H1 (cell line): ENCODE measurements around the gene RBM20. TPM values are rescaled to one million over a fixed set of nuclear protein-coding genes. Genes with fewer than 3 reads are reported as not detected.

Experiments used
- CTCF ChIA-PET: fragments of 300-600 bp; sonication (Branson Sonifier 250); formaldehyde crosslinking; loops from one replicate; lab custom pipeline; 2021; ENCODE audit not compliant: partially characterized antibody; lab: Charles Lee
- POLR2A ChIA-PET: fragments of 300-600 bp; sonication (Branson Sonifier 250); formaldehyde crosslinking; loops from one replicate; lab custom pipeline; 2021; ENCODE audit warnings: inconsistent platforms; ENCODE audit not compliant: partially characterized antibody; lab: Charles Lee
- DNase-seq, 2 experiments: peaks; one replicate each; pipeline versions ENCODE4 v3.0.0 to v3.0.0-alpha.2; 2010 to 2022; ENCODE audit warnings: low spot score in 2 of 2, low read depth in 1 of 2, mixed read lengths in 1 of 2
- FAIRE-seq: peaks from 2 replicates; lab custom pipeline; 2011; peaks lifted over from hg19 to GRCh38; lab: Jason Lieb, UNC
- H2AFZ ChIP-seq: 2 replicates; pipeline ENCODE4 v1.8.1; 2012; ENCODE audit warnings: low read length, inconsistent platforms
- H2AK5ac ChIP-seq: 2 replicates; pipeline ENCODE4 v1.6.1; 2013; ENCODE audit warnings: low read depth, low read length
- H2BK120ac ChIP-seq: replicated peaks from 2 replicates; pipeline ENCODE3; 2013; ENCODE audit warnings: low read depth, low read length, inconsistent platforms
- H2BK12ac ChIP-seq: 2 replicates; pipeline ENCODE4 v1.6.1; 2013; ENCODE audit warnings: low read depth, low read length
- H2BK15ac ChIP-seq: 2 replicates; pipeline ENCODE4 v1.6.1; 2013; ENCODE audit warnings: low read length
- H2BK20ac ChIP-seq: 2 replicates; pipeline ENCODE4 v1.6.1; 2013; ENCODE audit warnings: low read length
- H2BK5ac ChIP-seq: 2 replicates; pipeline ENCODE4 v1.6.1; 2013; ENCODE audit warnings: low read depth, low read length
- H3K14ac ChIP-seq: 2 replicates; pipeline ENCODE4 v1.6.1; 2013; ENCODE audit warnings: inconsistent platforms; ENCODE audit not compliant: insufficient read length
- H3K18ac ChIP-seq: 2 replicates; pipeline ENCODE4 v1.6.1; 2013; ENCODE audit warnings: low read length; ENCODE audit errors: extremely low read depth
- H3K23ac ChIP-seq: 2 replicates; pipeline ENCODE4 v1.6.1; 2013; ENCODE audit warnings: inconsistent platforms; ENCODE audit not compliant: insufficient read length
- H3K23me2 ChIP-seq: 2 replicates; pipeline ENCODE4 v1.6.1; 2013; ENCODE audit warnings: low read depth, low read length
- H3K27ac ChIP-seq: 2 replicates; pipeline ENCODE4 v1.6.1; 2011; ENCODE audit warnings: low read depth, low read length, inconsistent platforms
- H3K27me3 ChIP-seq, 4 experiments: replicated peaks in 1 of 4; 1 replicate in 1 of 4; 2 replicates in 3 of 4; pipeline versions ENCODE4 v1.6.1 to v1.8.1; 2011 to 2013; ENCODE audit warnings: low read length in 3 of 4, mild to moderate bottlenecking in 3 of 4, inconsistent platforms in 2 of 4, mixed read lengths in 2 of 4, moderate library complexity in 1 of 4; ENCODE audit not compliant: control insufficient read depth in 3 of 4, insufficient read depth in 3 of 4; ENCODE audit errors: extremely low read depth in 1 of 4
- H3K36me3 ChIP-seq, 4 experiments: 2 replicates each; pipeline versions ENCODE4 v1.6.1 to v1.8.1; 2011 to 2013; ENCODE audit warnings: mild to moderate bottlenecking in 4 of 4, low read length in 3 of 4, moderate library complexity in 2 of 4, control low read depth in 1 of 4, inconsistent platforms in 1 of 4; ENCODE audit not compliant: insufficient read depth in 4 of 4, control insufficient read depth in 2 of 4
- H3K4ac ChIP-seq: replicated peaks from 2 replicates; pipeline ENCODE3; 2013; ENCODE audit warnings: low read length, low read depth, mixed read lengths, inconsistent platforms; ENCODE audit not compliant: insufficient read length
- H3K4me1 ChIP-seq, 4 experiments: replicated peaks in 1 of 4; 1 replicate in 1 of 4; 2 replicates in 3 of 4; pipeline versions ENCODE4 v1.6.1 to v1.8.1; 2011 to 2013; ENCODE audit warnings: low read length in 3 of 4, inconsistent platforms in 2 of 4, mixed read lengths in 1 of 4; ENCODE audit not compliant: insufficient read depth in 4 of 4, control insufficient read depth in 3 of 4
- H3K4me2 ChIP-seq, 2 experiments: 2 replicates each; pipeline versions ENCODE4 v1.6.1 to v1.8.1; 2011 to 2013; ENCODE audit warnings: low read depth in 2 of 2, low read length in 2 of 2, control low read depth in 1 of 2, inconsistent platforms in 1 of 2, mild to moderate bottlenecking in 1 of 2; ENCODE audit not compliant: insufficient read depth in 1 of 2
- H3K4me3 ChIP-seq, 4 experiments: fragments of 200-600, 300-600 bp in 1 of 4; sonication (generic), shearing (Covaris generic), sonication (Bioruptor Twin) in 1 of 4; 2 replicates each; pipeline versions ENCODE4 v1.5.1 to v1.8.1; 2011 to 2016; ENCODE audit warnings: low read length in 4 of 4, low read depth in 3 of 4, control low read depth in 2 of 4, inconsistent platforms in 2 of 4, mild to moderate bottlenecking in 2 of 4, mixed read lengths in 1 of 4, moderate library complexity in 1 of 4; ENCODE audit not compliant: insufficient read depth in 2 of 4; ENCODE audit errors: extremely low read depth in 1 of 4
- H3K56ac ChIP-seq: replicated peaks from 2 replicates; pipeline ENCODE3; 2013; ENCODE audit warnings: low read depth, mild to moderate bottlenecking, mixed read lengths, low read length, inconsistent platforms; ENCODE audit not compliant: insufficient read length
- H3K79me1 ChIP-seq: 2 replicates; pipeline ENCODE4 v1.6.1; 2013; ENCODE audit warnings: low read depth, low read length, control low read depth
- H3K79me2 ChIP-seq, 2 experiments: 2 replicates each; pipeline versions ENCODE4 v1.6.1 to v1.8.1; 2012 to 2013; ENCODE audit warnings: low read length in 2 of 2, mild to moderate bottlenecking in 2 of 2, inconsistent platforms in 1 of 2; ENCODE audit not compliant: insufficient read depth in 2 of 2, control insufficient read depth in 1 of 2
- H3K9ac ChIP-seq, 4 experiments: replicated peaks in 1 of 4; 1 replicate in 1 of 4; 2 replicates in 3 of 4; pipeline versions ENCODE4 v1.6.1 to v1.8.1; 2011 to 2013; ENCODE audit warnings: low read depth in 3 of 4, low read length in 3 of 4, control low read depth in 2 of 4, mild to moderate bottlenecking in 2 of 4, moderate library complexity in 2 of 4, inconsistent platforms in 1 of 4; ENCODE audit errors: extremely low read depth in 1 of 4
- H3K9me3 ChIP-seq, 2 experiments: 2 replicates each; pipeline versions ENCODE4 v1.6.1 to v1.8.1; 2012 to 2013; ENCODE audit warnings: mild to moderate bottlenecking in 2 of 2, moderate library complexity in 2 of 2, control low read depth in 1 of 2, inconsistent platforms in 1 of 2, low read depth in 1 of 2, low read length in 1 of 2, mixed read lengths in 1 of 2; ENCODE audit not compliant: insufficient read depth in 2 of 2
- H4K20me1 ChIP-seq, 2 experiments: replicated peaks in 1 of 2; 2 replicates each; pipeline versions ENCODE3 to v1.8.1; 2011 to 2013; ENCODE audit warnings: inconsistent platforms in 2 of 2, low read length in 2 of 2, mild to moderate bottlenecking in 1 of 2; ENCODE audit not compliant: insufficient read depth in 2 of 2, control insufficient read depth in 1 of 2
- H4K5ac ChIP-seq: 2 replicates; pipeline ENCODE4 v1.6.1; 2013; ENCODE audit warnings: low read length, low read depth, mixed read lengths, inconsistent platforms; ENCODE audit not compliant: insufficient read length
- H4K8ac ChIP-seq: 2 replicates; pipeline ENCODE4 v1.8.0; 2013; ENCODE audit warnings: mild to moderate bottlenecking, moderate library complexity, low read length, inconsistent platforms; ENCODE audit not compliant: insufficient read depth; ENCODE audit errors: extremely low read depth
- H4K91ac ChIP-seq: replicated peaks from 2 replicates; pipeline ENCODE3; 2013; ENCODE audit warnings: low read length, mixed read lengths, inconsistent platforms; ENCODE audit not compliant: insufficient read length
- POU5F1 ChIP-seq: IDR thresholded peaks from 2 replicates; pipeline ENCODE4 v1.6.1; 2011; ENCODE audit warnings: low read depth, mild to moderate bottlenecking, low read length, moderate library complexity
- RAD21 ChIP-seq, 2 experiments: IDR thresholded peaks in 1 of 2; conservative IDR thresholded peaks in 1 of 2; 2 replicates each; pipeline ENCODE4 v1.6.1; 2011; ENCODE audit warnings: low read depth in 2 of 2, low read length in 2 of 2, improper control_type of control experiment in 1 of 2, inconsistent platforms in 1 of 2, mild to moderate bottlenecking in 1 of 2, moderate library complexity in 1 of 2
- TAF7 ChIP-seq: optimal IDR thresholded peaks from 2 replicates; pipeline ENCODE3; 2011; ENCODE audit warnings: low read depth, mild to moderate bottlenecking, inconsistent platforms, low read length, moderate library complexity, borderline replicate concordance
- WGBS, 2 experiments: shearing (Covaris generic) in 1 of 2; methylation state at CpG; one replicate each; pipeline versions ENCODE4 v1.1.6 to v1.1.7; 2013 to 2015; ENCODE audit warnings: low lambda C conversion rate in 2 of 2, mixed read lengths in 2 of 2, inconsistent platforms in 1 of 2, low coverage in 1 of 2, missing lambda C conversion rate in 1 of 2; ENCODE audit not compliant: insufficient replicate concordance in 2 of 2, insufficient coverage in 1 of 2, insufficient read length in 1 of 2; ENCODE audit errors: extremely low coverage in 1 of 2, missing lambda C conversion rate in 1 of 2; 5-methylcytosine and 5-hydroxymethylcytosine counted together
- polyA plus RNA-seq, 7 experiments: library from polyadenylated mRNA; depleted of rRNA in 3 of 7; stranded (reverse) in 5 of 7; unstranded in 2 of 7; fragments of >200 nt in 5 of 7; fragments of 200-250 nt in 2 of 7; gene quantifications; 1 replicate in 5 of 7; 2 replicates in 1 of 7; 4 replicates in 1 of 7; pipeline versions ENCODE4 v1.2.1 to v1.2.3, GENCODE V29; 2011 to 2013; ENCODE audit warnings: missing spikeins in 2 of 7, mixed read lengths in 2 of 7
- total RNA-seq: library from RNA; stranded (reverse); fragmentation: NEBNext Ultra II Directional; extraction: Animal tissue kit (Norgen Biotek cat#: 25700); gene quantifications from 2 replicates; pipeline ENCODE4 v1.2.1, GENCODE V29; 2021

Gene RBM20
- total and polyA plus RNA-seq, 2 of the 8 experiments (the other 6 are each of a cell fraction or from before 2014, with no cell fraction given), result 0.05 to 0.63 TPM

DNA sequence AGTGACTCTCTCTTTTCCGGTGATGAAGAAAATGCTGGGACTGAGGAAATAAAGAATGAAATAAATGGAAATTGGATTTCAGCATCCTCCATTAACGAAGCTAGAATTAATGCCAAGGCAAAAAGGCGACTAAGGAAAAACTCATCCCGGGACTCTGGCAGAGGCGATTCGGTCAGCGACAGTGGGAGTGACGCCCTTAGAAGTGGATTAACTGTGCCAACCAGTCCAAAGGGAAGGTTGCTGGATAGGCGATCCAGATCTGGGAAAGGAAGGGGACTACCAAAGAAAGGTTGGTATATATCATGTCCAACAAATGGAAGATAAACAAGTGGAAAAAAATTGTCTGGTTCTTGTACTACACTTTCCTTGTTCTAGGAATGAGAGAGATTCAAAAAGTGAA, 237.1 kb downstream of the RBM20 start:
- Histone ChIP-seq H3K23ac (no peak overlapping the region), H3K9ac (no peak overlapping the region), H3K14ac (no peak overlapping the region), H2BK5ac (no peak overlapping the region), H2BK15ac (no peak overlapping the region), H4K8ac (no peak overlapping the region), H2AFZ (no peak overlapping the region), H3K4me1 (no peaks in the 10 kb centered on the region), H3K23me2 (no peaks in the 10 kb centered on the region), H3K4me2 (no peak overlapping the region), H3K4me3 (no peak overlapping the region), H3K27me3 (no peaks in the 10 kb centered on the region), H3K36me3 (peaks cover 0 to 29% (median 3%) of the 10 kb centered on the region in 4 experiments; a peak in 2 of 8 replicates), H2BK12ac (no peak overlapping the region), H3K79me2 (no peaks in the 10 kb centered on the region), H3K4ac (no peak overlapping the region), H2BK120ac (no peak overlapping the region), H3K27ac (no peak overlapping the region), H2BK20ac (no peak overlapping the region), H3K79me1 (no peaks in the 10 kb centered on the region; the same call in 1 of the 2 replicates), H3K56ac (no peak overlapping the region), H3K9me3 (no peaks in the 10 kb centered on the region), H3K18ac (no peak overlapping the region), H2AK5ac (no peak overlapping the region), H4K20me1 (peaks cover 0 to 2% of the 10 kb centered on the region in 2 experiments), H4K91ac (no peak overlapping the region), H4K5ac (no peak overlapping the region)
- WGBS, 2 experiments, result 94% methylated on average over 9 of the region's 9 CpGs; no CpG with 5 or more reads in 1 of the 2 experiments
- TF ChIP-seq RAD21 (IDR thresholded peaks at IDR 0.05 in 1 of 2, conservative IDR thresholded peaks at IDR 0.05 in 1 of 2; ENCODE audit: low read depth in 2 of 2, low read length in 2 of 2) (no peak), TAF7 (no peak), POU5F1 (no peak)
- DNase-seq (no peak), FAIRE-seq (no peak)
- POLR2A ChIA-PET, result no interaction called here
- CTCF ChIA-PET, result interaction anchor here (1.3 kb wide), 1 partner anchor 135 kb away, joined by 3 read pairs; no protein-coding TSS in a partner anchor
